DLD1 (cell line): ENCODE data around the gene CELA3A.
"Not testable (repeated sequence)": the region's sequence is repeated elsewhere in the genome, so short reads cannot be mapped to it uniquely, and the experiment has no call there.

Experiments
- in situ Hi-C: cut with HindIII; loops from 2 replicates; pipeline ENCODE4 v1.10.0; 2017; ENCODE audit warnings: low sequenced_read_pairs

CELA3A gene

GRCh38 chr1:22012752-22013151, 11.3 kb downstream of the CELA3A start:
- in situ Hi-C loops, result not testable (repeated sequence)

- in situ Hi-C loops, result not testable (repeated sequence)
Observed at GRCh38 chr1:22014575-22015206, 13.2 kb downstream of the CELA3A start.

- in situ Hi-C loops, result no loop called here
Observed at GRCh38 chr1:22018583-22019559, 17.4 kb downstream of the CELA3A start.

GRCh38 chr1:22021061-22021460, 19.6 kb downstream of the CELA3A start:
- in situ Hi-C loops, result no loop called here

GRCh38 chr1:22024485-22025367, 23.3 kb downstream of the CELA3A start:
- in situ Hi-C loops, result no loop called here

- in situ Hi-C loops, result no loop called here
Observed at GRCh38 chr1:22025368-22026155, 24.1 kb downstream of the CELA3A start.

GRCh38 chr1:22026924-22027289, 25.4 kb downstream of the CELA3A start:
- in situ Hi-C loops, result no loop called here

- in situ Hi-C loops, result no loop called here
Observed at GRCh38 chr1:22030057-22030456, 28.6 kb downstream of the CELA3A start.

GRCh38 chr1:22030473-22030872, 29.0 kb downstream of the CELA3A start:
- in situ Hi-C loops, result no loop called here

- in situ Hi-C loops, result no loop called here
Observed at GRCh38 chr1:22031214-22031962, 29.9 kb downstream of the CELA3A start.

GRCh38 chr1:22034834-22035233, 33.4 kb downstream of the CELA3A start:
- in situ Hi-C loops, result not testable (repeated sequence)

- in situ Hi-C loops, result no loop called here
Observed at GRCh38 chr1:22037520-22037919, 36.1 kb downstream of the CELA3A start.

GRCh38 chr1:22038036-22038435, 36.6 kb downstream of the CELA3A start:
- in situ Hi-C loops, result no loop called here

GRCh38 chr1:22039594-22040285, 38.3 kb downstream of the CELA3A start:
- in situ Hi-C loops, result no loop called here

- in situ Hi-C loops, result no loop called here
Observed at GRCh38 chr1:22040286-22040623, 38.8 kb downstream of the CELA3A start.

- in situ Hi-C loops, result no loop called here
Observed at GRCh38 chr1:22041505-22041904, 40.0 kb downstream of the CELA3A start.

- in situ Hi-C loops, result no loop called here
Observed at GRCh38 chr1:22043198-22043769, 41.8 kb downstream of the CELA3A start.

GRCh38 chr1:22044690-22045420, 43.4 kb downstream of the CELA3A start:
- in situ Hi-C loops, result no loop called here
